PC-3 (cell line): Measurements from ENCODE around the gene ENO1. TPM values are rescaled to one million over a fixed set of nuclear protein-coding genes. Genes with fewer than 3 reads are reported as not detected.

Experiments used
- ATAC-seq: fragments of 200-7000 bp; cut with Tn5 transposase; 2 replicates; pipeline ENCODE4 v1.9.1; 2020; ENCODE audit warnings: mild to moderate bottlenecking, moderate library complexity
- BruUV-seq: library from RNA; stranded (reverse); fragments of 400-500 nt; replicated peaks from 2 replicates; lab custom pipeline; 2021; lab: Mats Ljungman, UMichigan
- CTCF ChIA-PET: fragments of 300-600 bp; sonication (Branson Sonifier 250); formaldehyde crosslinking; loops from one replicate; lab custom pipeline; 2022; ENCODE audit warnings: antibody characterized with exemption; lab: Charles Lee
- POLR2A ChIA-PET: fragments of 300-600 bp; sonication (Branson Sonifier 250); formaldehyde crosslinking; loops from one replicate; lab custom pipeline; 2022; ENCODE audit warnings: antibody characterized with exemption; ENCODE audit not compliant: unreplicated experiment; lab: Charles Lee
- DNase-seq: peaks from one replicate; pipeline ENCODE4 v3.0.0-alpha.2; 2015
- H2AFZ ChIP-seq: fragments of 300-600 bp; sonication (generic); 2 replicates; pipeline ENCODE4 v1.6.0; 2016; ENCODE audit warnings: antibody characterized with exemption, low read length
- H3F3A ChIP-seq: fragments of 300-600 bp; sonication (generic); one replicate; pipeline ENCODE4 v1.6.0; 2017; ENCODE audit warnings: antibody characterized with exemption, low read length, control low read depth, mild to moderate bottlenecking; ENCODE audit not compliant: unreplicated experiment
- H3K27ac ChIP-seq: fragments of 300-600 bp; sonication (generic); 2 replicates; pipeline ENCODE4 v1.5.1; 2016; ENCODE audit warnings: mild to moderate bottlenecking, low read length
- H3K27me3 ChIP-seq: fragments of 300-600 bp; sonication (generic); 2 replicates; pipeline ENCODE4 v1.6.1; 2016; ENCODE audit warnings: low read length, mixed read lengths
- H3K36me3 ChIP-seq: fragments of 300-600 bp; sonication (generic); 2 replicates; pipeline ENCODE4 v1.6.1; 2016; ENCODE audit warnings: low read depth, mixed run types, low read length, mixed read lengths
- H3K4me1 ChIP-seq: fragments of 300-600 bp; sonication (generic); 2 replicates; pipeline ENCODE4 v1.5.1; 2016; ENCODE audit warnings: low read length; ENCODE audit not compliant: insufficient read depth
- H3K4me2 ChIP-seq: fragments of 300-600 bp; sonication (generic); 2 replicates; pipeline ENCODE4 v1.6.0; 2016; ENCODE audit warnings: low read length
- H3K4me3 ChIP-seq: fragments of 300-600 bp; sonication (generic); 2 replicates; pipeline ENCODE4 v1.5.1; 2016; ENCODE audit warnings: mild to moderate bottlenecking, low read length, mixed read lengths
- H3K79me2 ChIP-seq: fragments of 300-600 bp; sonication (generic); 2 replicates; pipeline ENCODE4 v1.6.1; 2017; ENCODE audit warnings: low read length, mixed read lengths
- H3K9ac ChIP-seq: fragments of 300-600 bp; sonication (generic); 2 replicates; pipeline ENCODE4 v1.6.0; 2016; ENCODE audit warnings: mild to moderate bottlenecking, low read length
- H3K9me2 ChIP-seq: fragments of 300-600 bp; sonication (generic); replicated peaks from 2 replicates; pipeline ENCODE4 v1.6.1; 2016; ENCODE audit warnings: mixed run types, low read length, mixed read lengths
- H3K9me3 ChIP-seq: fragments of 300-600 bp; sonication (generic); 2 replicates; pipeline ENCODE4 v1.6.1; 2016; ENCODE audit warnings: low read length, mixed read lengths
- H4K20me1 ChIP-seq: fragments of 300-600 bp; sonication (generic); 2 replicates; pipeline ENCODE4 v1.6.1; 2016; ENCODE audit warnings: low read length, mixed read lengths
- CTCF ChIP-seq: fragments of 300-600 bp; sonication (generic); conservative IDR thresholded peaks from 2 replicates; pipeline ENCODE4 v1.5.1; 2017; ENCODE audit warnings: antibody characterized with exemption, low read depth, mild to moderate bottlenecking, low read length
- EZH2 ChIP-seq: fragments of 300-600 bp; sonication (generic); IDR thresholded peaks from one replicate; pipeline ENCODE4 v1.6.1; 2017; ENCODE audit warnings: antibody characterized with exemption, mild to moderate bottlenecking, low read length; ENCODE audit not compliant: unreplicated experiment
- EZH2phosphoT487 ChIP-seq: fragments of 300-600 bp; sonication (generic); IDR thresholded peaks from 2 replicates; pipeline ENCODE4 v1.6.1; 2018; ENCODE audit warnings: mild to moderate bottlenecking, antibody characterized with exemption, low read length, borderline replicate concordance
- intact Hi-C: fragments of 100-400 bp; cut with micrococcal nuclease; formaldehyde crosslinking; loops from 2 replicates; pipeline ENCODE4 v1.9.0; 2023
- total RNA-seq: library from RNA; depleted of rRNA; stranded (reverse); fragments of >200 nt; gene quantifications from 2 replicates; pipeline ENCODE4 v1.2.3, GENCODE V29; 2014

The ENO1 gene
- total RNA-seq, 1 experiment from 2014 or later = 3,712 TPM

- no peak for ATAC-seq
- POLR2A ChIA-PET = interaction anchor here (0.6 kb wide), 2 partner anchors 10 to 35 kb away, joined by 3 read pairs; no protein-coding TSS in a partner anchor
Observed at GRCh38 chr1:8908388-8909151, 30.1 kb upstream of the ENO1 start.

GRCh38 chr1:8905582-8906191, 27.2 kb upstream of the ENO1 start:
- no TSS peak for BruUV-seq

More at GRCh38 chr1:8908388-8909151, 30.1 kb upstream of the ENO1 start:
- CTCF ChIA-PET = interaction anchor here (0.5 kb wide), 1 partner anchor 62 kb away, joined by 3 read pairs; no protein-coding TSS in a partner anchor
- no peak for DNase-seq
- H3F3A ChIP-seq = no peaks in the 10 kb centered on the region
- H3K79me2 ChIP-seq = no peaks in the 10 kb centered on the region
- intact Hi-C loops = no loop called here
- H3K27me3 ChIP-seq = no peaks in the 10 kb centered on the region
- no peak overlapping the region for H3K9ac ChIP-seq
- TF ChIP-seq EZH2 (no peak), CTCF (no peak), EZH2phosphoT487 (no peak)
- no peak overlapping the region for H2AFZ ChIP-seq
- no peak overlapping the region for H3K27ac ChIP-seq
- H3K36me3 ChIP-seq = no peaks in the 10 kb centered on the region
- H3K4me1 ChIP-seq = peaks cover 18% of the 10 kb centered on the region
- H3K4me3 ChIP-seq = no peak overlapping the region
- no peaks in the 10 kb centered on the region for H4K20me1 ChIP-seq
- no peak overlapping the region for H3K4me2 ChIP-seq
- BruUV-seq = no TSS peak
- no peaks in the 10 kb centered on the region for H3K9me3 ChIP-seq
- H3K9me2 ChIP-seq = no peaks in the 10 kb centered on the region

More at GRCh38 chr1:8905582-8906191, 27.2 kb upstream of the ENO1 start:
- Histone ChIP-seq H4K20me1 (no peaks in the 10 kb centered on the region), H3K27me3 (no peaks in the 10 kb centered on the region), H3K9me3 (no peaks in the 10 kb centered on the region), H3F3A (no peaks in the 10 kb centered on the region), H3K9me2 (no peaks in the 10 kb centered on the region), H3K4me3 (no peak overlapping the region), H3K79me2 (no peaks in the 10 kb centered on the region), H3K9ac (no peak overlapping the region), H3K4me1 (peaks cover 30% of the 10 kb centered on the region), H3K27ac (no peak overlapping the region), H2AFZ (peak overlapping the region; percentile 66; the same call in 1 of the 2 replicates), H3K36me3 (no peaks in the 10 kb centered on the region), H3K4me2 (0 out of 2 replicates have a peak overlapping the region, but pooled peaks have one; percentile 13)
- ChIA-PET POLR2A (no interaction called here), CTCF (no interaction called here)
- TF ChIP-seq EZH2phosphoT487 (no peak), EZH2 (no peak), CTCF (no peak)
- ATAC-seq (0 out of 2 replicates have a peak, but pooled peaks have one; percentile 9), DNase-seq (peak; percentile 57)
- intact Hi-C loops = loop anchor here (2.0 kb wide), 1 partner anchor 25 kb away; no protein-coding TSS in a partner anchor
